ENCODE data around the gene TBCD. TPM values are rescaled to one million over a fixed set of nuclear protein-coding genes. Genes with fewer than 3 reads are reported as not detected.
A peak's percentile ranks its signal among the peaks of the same experiment; 100 is the strongest.

The TBCD gene
- total and polyA plus RNA-seq, 5 donors from 2014 or later, result 39.2 to 146 (median 86.4) TPM

- H3K27ac Mint-ChIP-seq, result peak overlapping the region in 1 of 3 donors; percentile 51
- Histone ChIP-seq H3K36me3 (ENCODE audit: control insufficient read depth, insufficient read depth, low read length) (peaks cover 6% of the 10 kb centered on the region), H3K9me3 (ENCODE audit: control insufficient read depth in 2 of 2, low read length in 2 of 2) (no peaks in the 10 kb centered on the region), H3K27ac (ENCODE audit: insufficient read depth, low read length, poor library complexity, severe bottlenecking) (no peak overlapping the region), H3K4me3 (ENCODE audit: low read depth, low read length) (no peak overlapping the region), H3K27me3 (ENCODE audit: control insufficient read depth, insufficient read depth, low read length) (no peaks in the 10 kb centered on the region), H3K4me1 (ENCODE audit: control insufficient read depth, insufficient read depth, low read length, poor library complexity, severe bottlenecking) (no peaks in the 10 kb centered on the region)
- peaks cover 0 to 11% (median 5%) of the 10 kb centered on the region in 4 donors for H3K4me1 Mint-ChIP-seq
- H3K9me3 Mint-ChIP-seq, result no peaks in the 10 kb centered on the region
- no peak overlapping the region for H3K4me3 Mint-ChIP-seq
- no peaks in the 10 kb centered on the region for H3K27me3 Mint-ChIP-seq
- ATAC-seq (ENCODE audit: low read depth in 2 of 2) (no peak), DNase-seq (no peak)
- peaks cover 18% of the 10 kb centered on the region for H3K36me3 Mint-ChIP-seq
Measured at GRCh38 chr17:82791532-82791931, 39.7 kb downstream of the TBCD start.

GRCh38 chr17:82793974-82794630, 42.2 kb downstream of the TBCD start:
- peak overlapping the region in 1 of 3 donors; percentile 47 for H3K27ac Mint-ChIP-seq
- peaks cover 6% of the 10 kb centered on the region for H3K36me3 ChIP-seq (ENCODE audit: control insufficient read depth, insufficient read depth, low read length)
- no peaks in the 10 kb centered on the region for H3K9me3 ChIP-seq (ENCODE audit: control insufficient read depth in 2 of 2, low read length in 2 of 2)

GRCh38 chr17:82794781-82795482, 43.1 kb downstream of the TBCD start:
- no peak for DNase-seq
- Mint-ChIP-seq H3K4me3 (no peak overlapping the region), H3K27ac (peak overlapping the region in 1 of 3 donors; percentile 47), H3K27me3 (no peaks in the 10 kb centered on the region), H3K36me3 (peaks cover 8% of the 10 kb centered on the region), H3K9me3 (no peaks in the 10 kb centered on the region), H3K4me1 (peaks cover 0 to 8% (median 5%) of the 10 kb centered on the region in 4 donors)
- Histone ChIP-seq H3K9me3 (ENCODE audit: control insufficient read depth in 2 of 2, low read length in 2 of 2) (no peaks in the 10 kb centered on the region), H3K27me3 (ENCODE audit: control insufficient read depth, insufficient read depth, low read length) (no peaks in the 10 kb centered on the region), H3K27ac (ENCODE audit: insufficient read depth, low read length, poor library complexity, severe bottlenecking) (no peak overlapping the region), H3K4me3 (ENCODE audit: low read depth, low read length) (no peak overlapping the region), H3K36me3 (ENCODE audit: control insufficient read depth, insufficient read depth, low read length) (peaks cover 6% of the 10 kb centered on the region), H3K4me1 (ENCODE audit: control insufficient read depth, insufficient read depth, low read length, poor library complexity, severe bottlenecking) (no peaks in the 10 kb centered on the region)
- ATAC-seq (ENCODE audit: low read depth in 2 of 2), result no peak

More at GRCh38 chr17:82793974-82794630, 42.2 kb downstream of the TBCD start:
- Mint-ChIP-seq H3K36me3 (peaks cover 10% of the 10 kb centered on the region), H3K4me1 (peaks cover 0 to 8% (median 7%) of the 10 kb centered on the region in 4 donors), H3K27me3 (no peaks in the 10 kb centered on the region), H3K4me3 (no peak overlapping the region), H3K9me3 (no peaks in the 10 kb centered on the region)
- no peak overlapping the region for H3K27ac ChIP-seq (ENCODE audit: insufficient read depth, low read length, poor library complexity, severe bottlenecking)
- no peaks in the 10 kb centered on the region for H3K27me3 ChIP-seq (ENCODE audit: control insufficient read depth, insufficient read depth, low read length)
- H3K4me1 ChIP-seq (ENCODE audit: control insufficient read depth, insufficient read depth, low read length, poor library complexity, severe bottlenecking), result no peaks in the 10 kb centered on the region
- ATAC-seq (ENCODE audit: low read depth in 2 of 2) (no peak), DNase-seq (no peak)
- H3K4me3 ChIP-seq (ENCODE audit: low read depth, low read length), result no peak overlapping the region

- DNase-seq (no peak), ATAC-seq (ENCODE audit: low read depth in 2 of 2) (no peak)
- Histone ChIP-seq H3K36me3 (ENCODE audit: control insufficient read depth, insufficient read depth, low read length) (peaks cover 7% of the 10 kb centered on the region), H3K27me3 (ENCODE audit: control insufficient read depth, insufficient read depth, low read length) (no peaks in the 10 kb centered on the region), H3K4me1 (ENCODE audit: control insufficient read depth, insufficient read depth, low read length, poor library complexity, severe bottlenecking) (no peaks in the 10 kb centered on the region), H3K4me3 (ENCODE audit: low read depth, low read length) (no peak overlapping the region), H3K27ac (ENCODE audit: insufficient read depth, low read length, poor library complexity, severe bottlenecking) (no peak overlapping the region), H3K9me3 (ENCODE audit: control insufficient read depth in 2 of 2, low read length in 2 of 2) (no peaks in the 10 kb centered on the region)
- Mint-ChIP-seq H3K4me3 (no peak overlapping the region), H3K9me3 (no peaks in the 10 kb centered on the region), H3K4me1 (peaks cover 0 to 6% (median 5%) of the 10 kb centered on the region in 4 donors), H3K27me3 (no peaks in the 10 kb centered on the region), H3K36me3 (peaks cover 10% of the 10 kb centered on the region), H3K27ac (no peak overlapping the region)
Measured at GRCh38 chr17:82795615-82796014, 43.8 kb downstream of the TBCD start.

- Histone ChIP-seq H3K9me3 (ENCODE audit: control insufficient read depth in 2 of 2, low read length in 2 of 2) (no peaks in the 10 kb centered on the region), H3K4me1 (ENCODE audit: control insufficient read depth, insufficient read depth, low read length, poor library complexity, severe bottlenecking) (no peaks in the 10 kb centered on the region), H3K27me3 (ENCODE audit: control insufficient read depth, insufficient read depth, low read length) (no peaks in the 10 kb centered on the region), H3K27ac (ENCODE audit: insufficient read depth, low read length, poor library complexity, severe bottlenecking) (no peak overlapping the region), H3K4me3 (ENCODE audit: low read depth, low read length) (no peak overlapping the region), H3K36me3 (ENCODE audit: control insufficient read depth, insufficient read depth, low read length) (peaks cover 8% of the 10 kb centered on the region)
- Mint-ChIP-seq H3K4me3 (no peak overlapping the region), H3K36me3 (peaks cover 14% of the 10 kb centered on the region), H3K4me1 (peaks cover 3 to 6% (median 4%) of the 10 kb centered on the region in 4 donors), H3K27ac (peak overlapping the region; percentile 23 to 58 (median 40)), H3K9me3 (no peaks in the 10 kb centered on the region), H3K27me3 (no peaks in the 10 kb centered on the region)
- no peak for DNase-seq
- no peak for ATAC-seq (ENCODE audit: low read depth in 2 of 2)
Measured at GRCh38 chr17:82797061-82797460, 45.2 kb downstream of the TBCD start.

- DNase-seq, result no peak
- no peak overlapping the region for H3K27ac Mint-ChIP-seq
- peaks cover 18% of the 10 kb centered on the region for H3K36me3 Mint-ChIP-seq
Measured at GRCh38 chr17:82798752-82799151, 46.9 kb downstream of the TBCD start.

GRCh38 chr17:82799591-82799990, 47.7 kb downstream of the TBCD start:
- DNase-seq (no peak), ATAC-seq (ENCODE audit: low read depth in 2 of 2) (no peak)
- no peaks in the 10 kb centered on the region for H3K9me3 ChIP-seq (ENCODE audit: control insufficient read depth in 2 of 2, low read length in 2 of 2)
- H3K27me3 ChIP-seq (ENCODE audit: control insufficient read depth, insufficient read depth, low read length), result no peaks in the 10 kb centered on the region
- Mint-ChIP-seq H3K27ac (peak overlapping the region in 1 of 3 donors; percentile 79), H3K4me1 (peaks cover 2 to 6% (median 5%) of the 10 kb centered on the region in 4 donors), H3K4me3 (no peak overlapping the region), H3K36me3 (peaks cover 18% of the 10 kb centered on the region), H3K9me3 (no peaks in the 10 kb centered on the region), H3K27me3 (no peaks in the 10 kb centered on the region)
- no peak overlapping the region for H3K4me3 ChIP-seq (ENCODE audit: low read depth, low read length)
- H3K36me3 ChIP-seq (ENCODE audit: control insufficient read depth, insufficient read depth, low read length), result peaks cover 8% of the 10 kb centered on the region
- H3K27ac ChIP-seq (ENCODE audit: insufficient read depth, low read length, poor library complexity, severe bottlenecking), result no peak overlapping the region
- H3K4me1 ChIP-seq (ENCODE audit: control insufficient read depth, insufficient read depth, low read length, poor library complexity, severe bottlenecking), result no peaks in the 10 kb centered on the region

More at GRCh38 chr17:82798752-82799151, 46.9 kb downstream of the TBCD start:
- Histone ChIP-seq H3K27me3 (ENCODE audit: control insufficient read depth, insufficient read depth, low read length) (no peaks in the 10 kb centered on the region), H3K27ac (ENCODE audit: insufficient read depth, low read length, poor library complexity, severe bottlenecking) (no peak overlapping the region), H3K4me3 (ENCODE audit: low read depth, low read length) (no peak overlapping the region), H3K4me1 (ENCODE audit: control insufficient read depth, insufficient read depth, low read length, poor library complexity, severe bottlenecking) (no peaks in the 10 kb centered on the region), H3K36me3 (ENCODE audit: control insufficient read depth, insufficient read depth, low read length) (peaks cover 8% of the 10 kb centered on the region), H3K9me3 (ENCODE audit: control insufficient read depth in 2 of 2, low read length in 2 of 2) (no peaks in the 10 kb centered on the region)
- Mint-ChIP-seq H3K4me3 (no peak overlapping the region), H3K4me1 (peaks cover 2 to 6% (median 5%) of the 10 kb centered on the region in 4 donors), H3K9me3 (no peaks in the 10 kb centered on the region), H3K27me3 (no peaks in the 10 kb centered on the region)
- ATAC-seq (ENCODE audit: low read depth in 2 of 2), result no peak
